Fibroblast of mammary gland (primary cell): ENCODE data around the gene SLC44A5.

Experiments
- DNase-seq: peaks from one replicate; pipeline ENCODE4 v3.0.0-alpha.2; 2010; ENCODE audit warnings: low read depth
- H3K4me3 ChIP-seq: 2 replicates; pipeline ENCODE4 v1.5.1; 2011; ENCODE audit warnings: low read depth, mild to moderate bottlenecking, low read length, moderate library complexity; ENCODE audit not compliant: control insufficient read depth
- TF ChIP-seq, protein P1 (sequence below): conservative IDR thresholded peaks from 2 replicates; pipeline ENCODE4 v1.5.1; 2011; ENCODE audit warnings: low read depth, low read length, inconsistent platforms; ENCODE audit not compliant: control insufficient read depth, insufficient read depth

SLC44A5 gene

DNA sequence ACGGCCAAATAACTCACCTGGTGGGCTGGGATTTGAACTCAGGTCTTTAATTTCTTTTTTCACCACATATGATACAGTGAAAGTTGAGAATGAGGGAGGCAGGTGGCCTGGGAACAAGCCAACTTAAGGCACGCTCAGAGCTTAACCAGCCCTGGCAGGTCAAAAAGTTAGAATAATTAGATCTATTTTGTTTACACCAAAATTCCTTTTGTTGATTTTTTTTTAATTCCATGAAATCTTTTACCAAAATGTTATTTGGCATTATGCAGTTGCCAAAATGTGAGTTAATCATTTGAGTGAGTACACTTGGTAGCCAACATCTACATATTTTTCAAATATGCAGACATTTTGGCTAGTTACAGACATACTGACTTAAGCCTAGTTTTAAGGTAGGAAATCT lies 439.9 kb downstream of the SLC44A5 start:
- no peak overlapping the region for H3K4me3 ChIP-seq
- TF ChIP-seq, protein P1, sequence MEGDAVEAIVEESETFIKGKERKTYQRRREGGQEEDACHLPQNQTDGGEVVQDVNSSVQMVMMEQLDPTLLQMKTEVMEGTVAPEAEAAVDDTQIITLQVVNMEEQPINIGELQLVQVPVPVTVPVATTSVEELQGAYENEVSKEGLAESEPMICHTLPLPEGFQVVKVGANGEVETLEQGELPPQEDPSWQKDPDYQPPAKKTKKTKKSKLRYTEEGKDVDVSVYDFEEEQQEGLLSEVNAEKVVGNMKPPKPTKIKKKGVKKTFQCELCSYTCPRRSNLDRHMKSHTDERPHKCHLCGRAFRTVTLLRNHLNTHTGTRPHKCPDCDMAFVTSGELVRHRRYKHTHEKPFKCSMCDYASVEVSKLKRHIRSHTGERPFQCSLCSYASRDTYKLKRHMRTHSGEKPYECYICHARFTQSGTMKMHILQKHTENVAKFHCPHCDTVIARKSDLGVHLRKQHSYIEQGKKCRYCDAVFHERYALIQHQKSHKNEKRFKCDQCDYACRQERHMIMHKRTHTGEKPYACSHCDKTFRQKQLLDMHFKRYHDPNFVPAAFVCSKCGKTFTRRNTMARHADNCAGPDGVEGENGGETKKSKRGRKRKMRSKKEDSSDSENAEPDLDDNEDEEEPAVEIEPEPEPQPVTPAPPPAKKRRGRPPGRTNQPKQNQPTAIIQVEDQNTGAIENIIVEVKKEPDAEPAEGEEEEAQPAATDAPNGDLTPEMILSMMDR = no peak
- DNase-seq = no peak

DNA sequence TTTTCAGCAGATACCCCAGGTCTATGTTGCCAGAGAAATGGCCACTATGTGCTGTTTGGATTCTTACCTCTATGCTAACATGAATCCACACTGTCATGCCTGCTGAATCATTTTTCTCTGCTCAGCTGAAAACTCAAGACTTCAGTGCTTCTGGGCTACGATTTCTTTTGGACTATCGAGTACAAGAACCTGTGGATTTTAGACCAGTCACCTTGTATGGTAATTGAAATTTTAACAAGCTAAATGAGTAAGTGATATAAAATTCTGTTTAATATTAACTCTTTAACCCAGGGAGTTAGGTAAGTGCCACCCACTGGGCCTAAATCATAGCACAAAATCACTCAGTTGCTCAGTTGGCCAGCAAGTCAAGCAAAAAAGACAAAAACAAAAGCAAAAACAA lies 440.9 kb downstream of the SLC44A5 start:
- no peak overlapping the region for H3K4me3 ChIP-seq
- no peak for DNase-seq
- TF ChIP-seq, protein P1 = no peak

DNA sequence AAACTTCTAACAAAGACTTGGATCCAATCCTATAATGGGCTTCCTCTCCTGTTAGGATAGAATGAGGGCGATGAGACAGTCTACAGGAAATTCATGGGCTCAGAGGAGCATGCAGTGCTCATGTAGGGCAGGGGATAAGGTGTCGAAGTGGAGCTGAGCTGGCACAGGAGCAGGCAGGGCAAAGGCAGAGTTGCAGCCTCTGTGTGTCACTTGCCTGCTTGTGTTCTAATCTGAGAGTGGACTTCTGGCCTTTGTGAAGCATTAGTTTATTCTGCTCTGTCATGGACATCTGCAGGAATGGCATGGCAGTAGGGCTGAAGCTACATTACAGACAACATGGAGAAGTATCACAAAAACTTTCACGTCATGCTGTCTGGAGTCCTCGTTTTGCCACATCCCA lies 444.1 kb downstream of the SLC44A5 start:
- TF ChIP-seq, protein P1 = no peak

DNA sequence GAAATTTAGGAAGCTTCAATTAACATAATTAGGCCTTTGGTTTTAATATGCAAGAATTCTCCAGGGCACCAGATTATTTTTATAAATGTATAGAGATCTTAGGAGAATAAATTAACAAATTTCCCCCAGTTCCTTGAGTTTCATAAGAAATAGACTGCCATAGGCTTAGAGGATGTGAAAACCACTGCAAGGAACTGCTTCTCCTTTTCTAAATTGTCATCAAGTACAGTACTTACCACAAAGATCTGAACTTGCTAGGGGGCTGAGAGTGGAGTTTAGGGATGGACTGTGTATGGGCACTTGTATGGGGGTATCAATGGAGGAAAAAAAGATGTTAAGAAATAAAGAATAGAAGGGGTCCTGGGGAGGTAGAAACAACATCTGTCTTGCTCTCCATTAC lies 445.6 kb downstream of the SLC44A5 start:
- no peak overlapping the region for H3K4me3 ChIP-seq
- DNase-seq = no peak
- TF ChIP-seq, protein P1 = no peak

More for the DNA sequence above, 444.1 kb downstream of the SLC44A5 start:
- no peak overlapping the region for H3K4me3 ChIP-seq
- no peak for DNase-seq

DNA sequence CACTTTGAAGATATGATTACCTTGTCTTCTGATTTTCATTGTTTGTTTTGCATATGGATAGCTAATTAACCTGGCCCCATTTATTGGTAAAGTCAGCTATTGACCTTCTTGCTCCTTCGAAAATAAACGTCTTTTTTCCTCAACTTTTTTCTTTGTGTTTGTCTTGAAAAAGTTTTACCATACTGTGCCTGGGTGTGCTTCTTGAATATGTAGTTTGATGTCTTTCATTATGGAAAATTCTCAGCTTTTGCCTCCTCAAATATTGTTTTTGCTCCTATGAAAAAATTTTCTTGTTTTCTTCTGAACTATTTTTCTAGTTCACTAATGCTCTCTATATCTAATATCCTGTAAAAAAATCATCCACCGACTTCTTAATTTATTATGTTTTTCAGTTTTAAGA lies 451.8 kb downstream of the SLC44A5 start:
- TF ChIP-seq, protein P1 = no peak
- DNase-seq = no peak
- no peak overlapping the region for H3K4me3 ChIP-seq
